Measurements from ENCODE around the gene INCA1.

Gene INCA1

GRCh38 chr17:4969551-4970173 is 27.7 kb downstream of the INCA1 start:
- no peak for DNase-seq

GRCh38 chr17:4969047-4969550 is 28.2 kb downstream of the INCA1 start:
- DNase-seq: no peak

- no peak for DNase-seq
Observed at GRCh38 chr17:4968486-4969046, 28.8 kb downstream of the INCA1 start.

- peak; percentile 98 for DNase-seq
Observed at GRCh38 chr17:4967539-4968485, 29.5 kb downstream of the INCA1 start, which contains the start of gene SPAG7. SPAG7 (minus strand) TSS chr17:4967817; CDS start chr17:4967804, 13 bp downstream.

GRCh38 chr17:4966844-4967538 is 30.3 kb downstream of the INCA1 start:
- DNase-seq: peak; percentile 99

- no peak for DNase-seq
Observed at GRCh38 chr17:4965311-4965986, 31.9 kb downstream of the INCA1 start.

GRCh38 chr17:4960279-4960922 is 36.9 kb downstream of the INCA1 start:
- DNase-seq: no peak

- DNase-seq: no peak
Observed at GRCh38 chr17:4959261-4959965, 37.9 kb downstream of the INCA1 start.

GRCh38 chr17:4958102-4958501 is 39.2 kb downstream of the INCA1 start:
- no peak for DNase-seq

- DNase-seq: no peak
Observed at GRCh38 chr17:4956493-4957061, 40.7 kb downstream of the INCA1 start.

- no peak for DNase-seq
Observed at GRCh38 chr17:4955091-4955490, 42.2 kb downstream of the INCA1 start.

GRCh38 chr17:4953451-4953961 is 43.8 kb downstream of the INCA1 start:
- DNase-seq: no peak

- DNase-seq: no peak
Observed at GRCh38 chr17:4951486-4951885, 45.8 kb downstream of the INCA1 start.

GRCh38 chr17:4950746-4951204 is 46.5 kb downstream of the INCA1 start, which contains the start of gene ENO3:
ENO3 (plus strand) TSS chr17:4951119; CDS start chr17:4951830, 711 bp downstream.
- DNase-seq: no peak

GRCh38 chr17:4950075-4950745 is 47.1 kb downstream of the INCA1 start:
- DNase-seq: no peak

- DNase-seq: peak; percentile 64
Observed at GRCh38 chr17:4949321-4950074, 47.8 kb downstream of the INCA1 start.

GRCh38 chr17:4948931-4949320 is 48.4 kb downstream of the INCA1 start:
- peak; percentile 83 for DNase-seq

- peak; percentile 83 for DNase-seq
Observed at GRCh38 chr17:4948166-4948930, 49.0 kb downstream of the INCA1 start, which contains the start of gene PFN1. PFN1 (minus strand) TSS chr17:4948530; CDS start chr17:4948394, 136 bp downstream.
